Stomach (tissue), 4 donors: Measurements from ENCODE around the gene SEMA5A.

ENCODE experiments used
- POLR2A ChIP-seq, 4 donors: fragments of 450-650 bp; IDR thresholded peaks; one replicate each; pipeline ENCODE4 v1.6.1; 2016; ENCODE audit warnings: antibody characterized with exemption in 4 of 4, control low read depth in 2 of 4, mild to moderate bottlenecking in 1 of 4, moderate library complexity in 1 of 4
- POLR2AphosphoS5 ChIP-seq, 3 donors: sonication (generic); formaldehyde crosslinking; IDR thresholded peaks; one replicate each; pipeline ENCODE4 v1.6.1; 2016; ENCODE audit warnings: antibody characterized with exemption in 3 of 3
- TF ChIP-seq, protein P1 (sequence below), 7 experiments: fragments of 450-650 bp in 4 of 7; fragments of 200-600 bp in 3 of 7; sonication (generic) in 3 of 7; IDR thresholded peaks; one replicate each; pipeline ENCODE4 v1.5.1; 2016 to 2019; ENCODE audit warnings: antibody characterized with exemption in 7 of 7, control low read depth in 2 of 7, mild to moderate bottlenecking in 1 of 7

DNA sequence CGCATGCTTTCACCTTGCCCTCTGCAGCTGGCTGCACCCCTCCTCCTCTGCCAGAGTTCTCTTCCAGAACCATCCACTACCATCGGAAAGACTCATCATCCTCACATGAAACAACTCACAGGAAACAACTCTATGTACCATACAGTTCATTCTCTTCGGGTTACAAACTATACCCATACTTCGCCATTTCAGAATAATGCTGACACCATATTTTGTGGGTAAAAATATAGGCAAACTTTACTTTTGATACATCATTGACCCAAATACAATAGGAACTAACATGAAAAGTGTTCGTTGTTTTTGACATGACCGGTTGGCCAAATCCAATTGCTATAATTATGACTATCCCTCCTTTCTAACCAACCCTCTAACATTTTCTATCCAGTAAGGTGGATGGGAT lies 421.0 kb downstream of the SEMA5A start:
- no peak for TF ChIP-seq POLR2A (IDR thresholded peaks at IDR 0.05)
- TF ChIP-seq, protein P1, sequence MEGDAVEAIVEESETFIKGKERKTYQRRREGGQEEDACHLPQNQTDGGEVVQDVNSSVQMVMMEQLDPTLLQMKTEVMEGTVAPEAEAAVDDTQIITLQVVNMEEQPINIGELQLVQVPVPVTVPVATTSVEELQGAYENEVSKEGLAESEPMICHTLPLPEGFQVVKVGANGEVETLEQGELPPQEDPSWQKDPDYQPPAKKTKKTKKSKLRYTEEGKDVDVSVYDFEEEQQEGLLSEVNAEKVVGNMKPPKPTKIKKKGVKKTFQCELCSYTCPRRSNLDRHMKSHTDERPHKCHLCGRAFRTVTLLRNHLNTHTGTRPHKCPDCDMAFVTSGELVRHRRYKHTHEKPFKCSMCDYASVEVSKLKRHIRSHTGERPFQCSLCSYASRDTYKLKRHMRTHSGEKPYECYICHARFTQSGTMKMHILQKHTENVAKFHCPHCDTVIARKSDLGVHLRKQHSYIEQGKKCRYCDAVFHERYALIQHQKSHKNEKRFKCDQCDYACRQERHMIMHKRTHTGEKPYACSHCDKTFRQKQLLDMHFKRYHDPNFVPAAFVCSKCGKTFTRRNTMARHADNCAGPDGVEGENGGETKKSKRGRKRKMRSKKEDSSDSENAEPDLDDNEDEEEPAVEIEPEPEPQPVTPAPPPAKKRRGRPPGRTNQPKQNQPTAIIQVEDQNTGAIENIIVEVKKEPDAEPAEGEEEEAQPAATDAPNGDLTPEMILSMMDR (IDR thresholded peaks at IDR 0.05): no peak
- no peak for TF ChIP-seq POLR2AphosphoS5 (IDR thresholded peaks at IDR 0.05)
